HFFc6 (cell line): ENCODE results near the gene ENOX2. TPM values are rescaled to one million over a fixed set of nuclear protein-coding genes. Genes with fewer than 3 reads are reported as not detected.

ENCODE experiments used
- DNase-seq: peaks from one replicate; pipeline ENCODE4 v3.0.0-alpha.2; 2018
- H3K27ac Mint-ChIP-seq: 2 replicates; pipeline ENCODE4 v1.8.0; 2020; ENCODE audit warnings: mild to moderate bottlenecking, mixed read lengths
- H3K27me3 Mint-ChIP-seq: 2 replicates; pipeline ENCODE4 v1.8.0; 2021; ENCODE audit warnings: mild to moderate bottlenecking, moderate library complexity, mixed read lengths; ENCODE audit not compliant: insufficient read depth
- H3K36me3 Mint-ChIP-seq: 2 replicates; pipeline ENCODE4 v1.8.0; 2021; ENCODE audit warnings: low read depth, mixed read lengths
- H3K4me1 Mint-ChIP-seq: 2 replicates; pipeline ENCODE4 v1.8.0; 2020; ENCODE audit warnings: low read depth, mixed read lengths
- H3K4me3 Mint-ChIP-seq: 2 replicates; pipeline ENCODE4 v1.8.0; 2020; ENCODE audit warnings: mild to moderate bottlenecking, moderate library complexity, mixed read lengths
- H3K9me3 Mint-ChIP-seq: 2 replicates; pipeline ENCODE4 v1.8.0; 2020; ENCODE audit warnings: mild to moderate bottlenecking, mixed read lengths
- total RNA-seq, 6 experiments: library from RNA; stranded (reverse); fragmentation: NEBNext Ultra II Directional; extraction: Animal tissue kit (Norgen Biotek cat#: 25700); gene quantifications; 2 replicates in 1 of 6; 3 replicates in 5 of 6; pipeline ENCODE4 v1.2.3, GENCODE V29; 2021
- TF ChIP-seq, protein P1 (sequence below): fragments of 200-600 bp; sonication (generic); IDR thresholded peaks from 2 replicates; pipeline ENCODE4 v1.5.0; 2021; ENCODE audit warnings: antibody characterized with exemption, mild to moderate bottlenecking

ENOX2 gene
- total RNA-seq, 6 experiments from 2014 or later, result 10.8 to 13.5 (median 11.9) TPM

DNA sequence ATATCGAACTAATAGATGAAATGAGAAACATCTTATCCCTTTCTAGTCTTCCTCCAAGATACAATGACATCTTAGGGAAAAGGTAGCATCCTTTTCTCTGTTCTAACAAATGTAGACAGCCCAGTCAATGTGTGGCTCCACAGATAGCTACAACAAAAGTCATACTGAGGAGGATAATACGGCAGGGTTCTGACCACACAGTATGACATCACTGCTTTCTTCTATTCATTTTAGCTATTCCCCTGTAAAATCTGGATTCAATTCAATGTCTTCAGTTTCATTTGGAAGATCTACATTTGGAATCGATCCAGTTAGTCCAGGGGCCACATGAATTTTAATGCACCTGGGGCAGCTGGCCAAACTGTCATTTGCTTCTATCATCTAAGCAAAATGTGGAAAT, 51.4 kb downstream of the ENOX2 start:
- TF ChIP-seq, protein P1, sequence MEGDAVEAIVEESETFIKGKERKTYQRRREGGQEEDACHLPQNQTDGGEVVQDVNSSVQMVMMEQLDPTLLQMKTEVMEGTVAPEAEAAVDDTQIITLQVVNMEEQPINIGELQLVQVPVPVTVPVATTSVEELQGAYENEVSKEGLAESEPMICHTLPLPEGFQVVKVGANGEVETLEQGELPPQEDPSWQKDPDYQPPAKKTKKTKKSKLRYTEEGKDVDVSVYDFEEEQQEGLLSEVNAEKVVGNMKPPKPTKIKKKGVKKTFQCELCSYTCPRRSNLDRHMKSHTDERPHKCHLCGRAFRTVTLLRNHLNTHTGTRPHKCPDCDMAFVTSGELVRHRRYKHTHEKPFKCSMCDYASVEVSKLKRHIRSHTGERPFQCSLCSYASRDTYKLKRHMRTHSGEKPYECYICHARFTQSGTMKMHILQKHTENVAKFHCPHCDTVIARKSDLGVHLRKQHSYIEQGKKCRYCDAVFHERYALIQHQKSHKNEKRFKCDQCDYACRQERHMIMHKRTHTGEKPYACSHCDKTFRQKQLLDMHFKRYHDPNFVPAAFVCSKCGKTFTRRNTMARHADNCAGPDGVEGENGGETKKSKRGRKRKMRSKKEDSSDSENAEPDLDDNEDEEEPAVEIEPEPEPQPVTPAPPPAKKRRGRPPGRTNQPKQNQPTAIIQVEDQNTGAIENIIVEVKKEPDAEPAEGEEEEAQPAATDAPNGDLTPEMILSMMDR, result no peak
- Mint-ChIP-seq H3K4me1 (no peaks in the 10 kb centered on the region), H3K27ac (no peak overlapping the region), H3K4me3 (no peak overlapping the region), H3K27me3 (no peaks in the 10 kb centered on the region), H3K9me3 (no peaks in the 10 kb centered on the region), H3K36me3 (no peaks in the 10 kb centered on the region)
- DNase-seq, result no peak

DNA sequence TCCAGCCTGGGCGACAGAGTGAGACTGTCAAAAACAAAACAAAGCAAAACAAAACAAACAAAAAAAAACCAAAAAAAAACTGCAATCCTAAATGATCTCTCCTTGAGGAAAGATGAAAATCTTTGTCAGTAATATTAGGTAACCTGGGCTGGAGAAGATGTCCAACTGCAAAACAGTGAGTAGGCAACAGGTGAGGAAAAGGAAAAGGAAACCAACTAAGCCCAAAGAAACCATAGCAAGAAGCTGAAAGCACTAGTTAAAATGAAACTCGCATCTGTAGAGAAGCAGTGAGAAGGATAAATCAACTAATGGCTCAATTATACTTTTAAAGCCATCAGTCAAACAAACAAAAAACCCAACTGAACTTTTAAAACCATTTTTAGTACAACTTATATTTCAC, 54.2 kb downstream of the ENOX2 start:
- no peaks in the 10 kb centered on the region for H3K27me3 Mint-ChIP-seq
- TF ChIP-seq, protein P1, result no peak
- H3K27ac Mint-ChIP-seq, result no peak overlapping the region
- no peaks in the 10 kb centered on the region for H3K36me3 Mint-ChIP-seq
- H3K4me1 Mint-ChIP-seq, result no peaks in the 10 kb centered on the region
- no peak overlapping the region for H3K4me3 Mint-ChIP-seq
- no peaks in the 10 kb centered on the region for H3K9me3 Mint-ChIP-seq
- DNase-seq, result no peak

DNA sequence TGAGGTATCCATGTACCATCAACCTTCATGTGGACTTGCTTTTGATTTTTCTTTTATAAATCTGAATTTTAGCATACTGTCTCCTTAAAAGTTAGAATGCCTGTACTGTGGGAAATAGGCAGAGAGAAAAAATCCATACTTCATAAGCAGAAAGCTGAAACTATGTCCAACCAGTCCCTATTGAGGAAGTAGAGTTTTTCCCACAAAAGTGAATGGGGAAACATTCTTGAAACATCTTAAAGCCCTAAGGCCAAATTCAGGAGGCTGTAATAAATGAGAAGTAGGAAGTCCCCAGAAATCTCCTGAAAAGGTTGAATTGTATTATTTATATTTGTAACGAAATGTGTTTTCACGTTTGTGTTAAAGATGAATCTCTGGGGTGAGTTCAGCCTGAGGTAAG, 56.3 kb downstream of the ENOX2 start:
- no peaks in the 10 kb centered on the region for H3K4me1 Mint-ChIP-seq
- no peaks in the 10 kb centered on the region for H3K9me3 Mint-ChIP-seq
- no peak for DNase-seq
- no peak overlapping the region for H3K4me3 Mint-ChIP-seq
- no peaks in the 10 kb centered on the region for H3K36me3 Mint-ChIP-seq
- TF ChIP-seq, protein P1, result no peak
- H3K27ac Mint-ChIP-seq, result no peak overlapping the region
- no peaks in the 10 kb centered on the region for H3K27me3 Mint-ChIP-seq

DNA sequence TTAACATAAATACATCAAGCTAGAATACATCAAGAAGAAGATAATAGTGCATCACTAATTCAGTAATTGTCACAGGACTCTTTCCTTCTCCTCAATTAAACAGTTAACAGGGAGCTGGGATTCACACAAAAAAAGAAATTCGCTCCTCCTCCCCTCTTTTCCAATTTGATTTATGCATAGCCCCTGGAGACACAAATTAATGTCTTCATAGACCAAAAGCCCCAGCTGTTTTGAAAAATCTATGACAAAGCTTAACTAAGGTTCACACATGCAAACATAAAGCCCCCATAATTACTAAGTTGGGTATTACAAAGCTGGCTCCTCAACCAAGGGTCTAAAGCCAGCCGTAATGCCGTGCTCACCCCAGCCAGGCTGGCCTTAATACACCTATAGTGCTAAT, 61.2 kb downstream of the ENOX2 start:
- Mint-ChIP-seq H3K9me3 (no peaks in the 10 kb centered on the region), H3K4me3 (no peak overlapping the region), H3K36me3 (no peaks in the 10 kb centered on the region)

DNA sequence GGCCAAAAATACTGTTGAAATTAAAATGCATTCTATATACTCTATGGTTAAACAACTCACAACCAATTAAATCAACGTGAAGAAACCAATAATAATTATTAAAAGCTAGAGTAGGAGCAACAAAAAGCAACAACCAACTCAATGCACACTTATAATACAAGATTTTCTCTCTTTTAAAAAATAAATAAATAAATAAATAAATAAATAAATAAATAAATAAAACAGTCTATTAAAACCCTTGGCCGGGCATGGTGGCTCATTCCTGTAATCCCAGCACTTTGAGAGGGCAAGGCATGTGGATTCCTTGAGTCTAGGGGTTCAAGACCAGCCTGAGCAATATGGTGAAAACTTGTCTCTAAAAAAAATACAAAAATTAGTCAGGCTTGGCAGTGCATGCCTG, 62.7 kb downstream of the ENOX2 start:
- Mint-ChIP-seq H3K4me1 (no peaks in the 10 kb centered on the region), H3K9me3 (no peaks in the 10 kb centered on the region)

More for the DNA sequence above, 61.2 kb downstream of the ENOX2 start:
- no peak for DNase-seq
- Mint-ChIP-seq H3K27ac (no peak overlapping the region), H3K27me3 (peaks cover 1% of the 10 kb centered on the region; the same call in 1 of the 2 replicates), H3K4me1 (no peaks in the 10 kb centered on the region)
- TF ChIP-seq, protein P1, result no peak

More for the DNA sequence above, 62.7 kb downstream of the ENOX2 start:
- TF ChIP-seq, protein P1, result no peak
- Mint-ChIP-seq H3K36me3 (no peaks in the 10 kb centered on the region), H3K27ac (no peak overlapping the region), H3K4me3 (no peak overlapping the region), H3K27me3 (peaks cover 1% of the 10 kb centered on the region; the same call in 1 of the 2 replicates)
- DNase-seq, result no peak
